Fibroblast of lung (primary cell): Measurements from ENCODE around the gene PKIG.

Experiments used
- EZH2 ChIP-seq: IDR thresholded peaks from 2 replicates; pipeline ENCODE4 v1.5.1; 2012; ENCODE audit warnings: low read length, control low read depth, mild to moderate bottlenecking; ENCODE audit errors: missing control alignments
- TF ChIP-seq, protein P1 (sequence below), 2 donors: IDR thresholded peaks in 1 of 2; conservative IDR thresholded peaks in 1 of 2; 1 replicate in 1 of 2; 2 replicates in 1 of 2; pipeline ENCODE4 v1.5.1; 2011 to 2012; ENCODE audit warnings: low read length in 2 of 2, control low read depth in 1 of 2, inconsistent platforms in 1 of 2, low read depth in 1 of 2, mild to moderate bottlenecking in 1 of 2

DNA sequence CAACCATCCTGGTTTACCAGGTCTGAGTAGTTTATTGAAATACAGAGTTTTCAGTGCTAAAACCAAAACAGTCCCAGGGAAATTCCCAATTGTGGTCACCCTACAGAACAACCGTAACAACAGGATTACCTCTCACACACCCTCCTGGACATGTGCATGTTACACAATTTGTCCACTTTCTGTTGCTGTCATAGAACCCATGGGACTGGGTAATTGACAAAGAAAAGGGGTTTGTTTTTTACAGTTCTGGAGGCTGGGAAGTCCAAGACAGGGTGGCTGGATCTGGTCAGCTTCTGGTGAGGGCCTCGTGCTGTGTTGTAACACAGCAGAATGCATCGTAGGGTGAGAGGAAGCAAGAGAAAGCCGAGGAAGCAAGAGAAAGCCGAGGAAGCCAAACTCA lies 78.2 kb downstream of the PKIG start:
- TF ChIP-seq, protein P1, sequence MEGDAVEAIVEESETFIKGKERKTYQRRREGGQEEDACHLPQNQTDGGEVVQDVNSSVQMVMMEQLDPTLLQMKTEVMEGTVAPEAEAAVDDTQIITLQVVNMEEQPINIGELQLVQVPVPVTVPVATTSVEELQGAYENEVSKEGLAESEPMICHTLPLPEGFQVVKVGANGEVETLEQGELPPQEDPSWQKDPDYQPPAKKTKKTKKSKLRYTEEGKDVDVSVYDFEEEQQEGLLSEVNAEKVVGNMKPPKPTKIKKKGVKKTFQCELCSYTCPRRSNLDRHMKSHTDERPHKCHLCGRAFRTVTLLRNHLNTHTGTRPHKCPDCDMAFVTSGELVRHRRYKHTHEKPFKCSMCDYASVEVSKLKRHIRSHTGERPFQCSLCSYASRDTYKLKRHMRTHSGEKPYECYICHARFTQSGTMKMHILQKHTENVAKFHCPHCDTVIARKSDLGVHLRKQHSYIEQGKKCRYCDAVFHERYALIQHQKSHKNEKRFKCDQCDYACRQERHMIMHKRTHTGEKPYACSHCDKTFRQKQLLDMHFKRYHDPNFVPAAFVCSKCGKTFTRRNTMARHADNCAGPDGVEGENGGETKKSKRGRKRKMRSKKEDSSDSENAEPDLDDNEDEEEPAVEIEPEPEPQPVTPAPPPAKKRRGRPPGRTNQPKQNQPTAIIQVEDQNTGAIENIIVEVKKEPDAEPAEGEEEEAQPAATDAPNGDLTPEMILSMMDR (conservative IDR thresholded peaks at IDR 0.05 in 1 of 2, IDR thresholded peaks at IDR 0.05 in 1 of 2; ENCODE audit: low read depth in 1 of 2, low read length in 2 of 2), result no peak
- TF ChIP-seq EZH2, result no peak
